Smooth muscle cell of the brain vasculature (primary cell): Measurements from ENCODE around the gene LDLRAD3.

Source experiments
- DNase-seq: peaks from one replicate; pipeline ENCODE4 v3.0.0-alpha.2; 2012; ENCODE audit warnings: low read depth, low spot score

Gene LDLRAD3

GRCh38 chr11:36211761-36212430 is 268.0 kb downstream of the LDLRAD3 start:
- no peak for DNase-seq

- no peak for DNase-seq
Observed at GRCh38 chr11:36212564-36213392, 268.9 kb downstream of the LDLRAD3 start.

DNA sequence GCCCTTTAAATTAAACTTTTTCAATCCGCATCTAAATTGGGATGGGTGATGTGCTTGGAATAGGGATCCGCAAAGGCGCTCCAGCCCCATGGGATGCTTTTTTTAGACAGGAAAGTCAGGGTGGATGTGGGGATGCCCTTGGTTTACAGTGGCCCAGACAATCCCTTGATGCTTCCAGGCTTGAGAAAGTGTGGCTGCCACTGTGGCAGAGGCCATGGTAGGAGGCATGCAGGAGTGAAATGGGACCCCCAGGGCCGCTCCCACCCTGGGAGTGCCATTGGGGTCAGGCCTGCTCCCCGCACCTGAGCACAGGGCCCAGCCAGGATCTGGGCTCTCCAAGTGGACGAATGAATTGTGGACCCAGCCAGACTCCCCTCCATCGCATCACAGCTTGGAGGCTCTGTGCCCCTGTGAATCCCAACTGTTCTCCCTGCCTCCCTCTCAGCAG is 269.6 kb downstream of the LDLRAD3 start:
- DNase-seq = no peak

DNA sequence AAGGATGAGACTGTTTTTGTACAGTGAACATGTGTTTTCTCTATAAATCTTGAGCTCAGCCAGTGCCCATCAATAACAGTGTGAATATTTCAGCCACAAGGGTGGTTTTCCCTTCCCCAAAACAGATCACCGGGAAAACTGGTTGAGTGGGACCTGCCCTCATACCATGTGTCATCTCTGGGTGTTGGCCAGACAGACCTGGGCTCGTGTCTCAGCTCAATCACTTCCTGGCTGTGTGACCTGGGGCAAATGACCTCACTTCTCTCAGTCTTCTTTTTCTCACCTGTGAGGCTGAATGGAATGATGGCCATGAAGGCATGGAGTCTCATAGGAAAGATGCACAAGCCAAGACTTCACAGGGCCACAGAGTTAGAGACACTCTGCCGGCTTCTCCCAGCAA is 270.6 kb downstream of the LDLRAD3 start:
- no peak for DNase-seq

DNA sequence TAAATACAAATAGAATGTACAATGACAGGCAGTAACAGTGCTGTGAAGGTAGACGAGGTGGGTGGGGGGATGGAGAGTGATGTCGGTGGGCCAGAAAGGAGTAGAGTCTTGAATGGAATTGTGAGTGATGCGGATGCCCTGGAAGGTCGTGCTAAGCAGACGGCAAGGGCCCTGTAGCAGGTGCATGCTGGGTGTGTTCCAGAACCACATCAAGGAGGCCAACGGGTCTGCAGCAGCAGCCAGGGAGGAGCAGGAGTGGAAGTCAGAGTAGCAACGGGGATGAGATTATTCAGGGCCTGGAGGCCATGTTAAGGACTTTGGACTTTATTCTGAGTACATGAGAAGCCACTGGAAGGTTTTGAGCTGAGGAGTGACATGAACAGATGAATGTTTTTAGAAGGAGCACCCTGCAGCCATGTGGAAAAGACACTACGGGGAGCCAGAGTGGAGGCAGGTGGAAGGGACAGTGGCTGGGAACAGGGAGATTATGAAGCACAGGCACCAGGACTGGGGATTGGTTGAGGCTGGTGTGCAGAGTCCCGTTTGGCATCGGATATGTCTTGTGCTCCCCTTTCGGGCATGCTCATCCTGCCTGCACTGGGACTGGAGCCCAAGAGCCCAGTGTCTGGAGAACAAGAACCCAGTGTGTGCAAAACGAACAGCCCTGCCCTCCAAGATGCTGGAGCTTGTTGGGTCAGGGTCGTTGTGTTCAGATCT is 271.3 kb downstream of the LDLRAD3 start:
- no peak for DNase-seq

- DNase-seq = no peak
Observed at GRCh38 chr11:36215693-36216060, 271.8 kb downstream of the LDLRAD3 start.

DNA sequence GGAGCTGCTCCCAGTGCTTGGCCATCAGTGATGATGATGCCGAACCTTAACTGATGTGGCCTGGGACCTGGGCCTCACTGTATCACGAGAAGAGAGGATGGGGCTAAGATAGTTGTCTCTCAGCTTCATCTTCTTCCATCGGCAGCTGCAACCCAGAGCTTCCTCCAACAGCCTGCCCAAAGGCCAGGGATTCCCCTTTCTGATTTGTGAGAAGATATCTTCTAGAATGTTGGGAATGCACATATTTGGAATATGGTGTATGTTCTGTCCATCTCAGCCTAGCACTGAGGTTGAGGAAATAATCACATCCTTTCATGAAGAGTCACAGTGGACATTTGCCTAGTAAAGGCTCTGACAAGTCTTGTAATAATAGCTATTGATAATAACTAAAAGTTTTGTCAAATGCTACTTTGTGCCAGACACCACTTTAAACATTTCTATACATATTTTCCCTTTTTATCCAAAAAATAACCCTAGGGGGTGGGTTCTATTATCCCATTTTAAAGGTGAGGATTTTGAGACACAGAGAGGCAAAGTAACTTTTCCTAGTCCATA is 272.3 kb downstream of the LDLRAD3 start:
- no peak for DNase-seq

DNA sequence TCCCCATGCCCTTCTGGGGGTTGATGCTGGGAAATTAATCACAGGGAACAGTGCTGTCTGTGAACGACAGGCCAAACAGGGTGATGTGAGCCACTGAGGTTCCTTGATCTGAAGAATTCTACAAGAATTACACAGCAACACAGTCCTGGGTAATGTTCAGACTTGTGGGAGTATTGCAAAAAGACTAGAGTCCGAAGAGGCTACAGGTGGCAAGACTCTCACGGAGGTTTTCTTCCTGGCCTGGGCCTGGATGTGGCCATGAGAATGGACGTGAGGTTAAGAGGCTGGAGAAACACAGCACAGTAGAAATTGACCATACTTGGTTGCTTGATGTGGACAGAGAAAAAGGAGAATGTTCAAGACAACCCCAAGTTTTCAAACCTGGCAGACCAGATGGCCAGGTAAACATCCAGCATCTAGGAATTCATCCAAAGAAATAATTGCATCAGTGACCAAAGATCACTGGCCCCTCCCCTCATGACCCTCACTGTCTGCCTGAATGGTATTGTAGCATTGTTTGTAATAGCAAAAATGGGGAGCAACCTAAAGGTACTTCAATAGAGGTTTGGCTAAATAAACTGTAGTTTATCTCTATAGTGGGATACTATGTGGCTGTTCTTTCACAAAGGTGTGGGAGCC is 274.5 kb downstream of the LDLRAD3 start:
- no peak for DNase-seq

GRCh38 chr11:36219996-36220395 is 276.1 kb downstream of the LDLRAD3 start:
- DNase-seq = no peak

DNA sequence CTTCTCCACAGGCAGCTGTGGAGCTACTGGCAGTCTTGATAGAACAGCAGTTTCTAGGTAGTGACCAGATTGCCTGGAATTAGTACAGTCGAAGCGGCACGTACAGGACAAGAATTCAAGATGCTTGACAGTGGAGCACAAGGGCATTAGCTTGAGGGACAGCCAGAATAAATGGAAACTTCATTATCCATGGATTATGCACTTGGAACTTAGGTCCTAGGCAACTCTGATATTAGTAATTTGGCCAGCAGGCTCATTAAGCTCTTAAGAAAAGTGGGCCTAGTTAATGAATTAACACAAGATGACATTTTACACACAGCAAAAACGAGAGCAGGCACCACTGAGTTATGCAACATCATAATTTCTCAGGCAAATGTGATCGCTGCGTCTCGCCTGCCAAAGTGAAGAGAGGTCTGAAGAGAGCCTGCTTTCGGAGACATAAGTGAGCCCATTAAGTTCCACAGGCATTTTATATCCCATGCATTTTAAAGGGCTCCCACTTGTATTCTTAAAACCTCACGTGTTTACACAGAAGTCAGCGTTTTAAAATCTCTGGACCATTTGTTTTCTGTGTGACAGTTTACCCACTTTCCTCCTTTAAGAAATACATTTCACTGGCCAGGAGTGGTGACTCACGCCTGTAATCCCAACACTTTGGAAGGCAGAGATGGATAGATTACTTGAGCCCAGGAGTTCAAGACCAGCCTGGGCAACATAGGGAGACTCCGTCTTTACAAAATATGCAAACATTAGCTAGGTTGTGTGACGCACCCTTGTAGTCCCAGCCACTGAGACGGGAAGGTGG is 279.2 kb downstream of the LDLRAD3 start:
- no peak for DNase-seq

- DNase-seq = no peak
Observed at GRCh38 chr11:36224209-36224882, 280.5 kb downstream of the LDLRAD3 start.

GRCh38 chr11:36227044-36227443 is 283.2 kb downstream of the LDLRAD3 start:
- no peak for DNase-seq

GRCh38 chr11:36228689-36229088 is 284.8 kb downstream of the LDLRAD3 start:
- DNase-seq = no peak

DNA sequence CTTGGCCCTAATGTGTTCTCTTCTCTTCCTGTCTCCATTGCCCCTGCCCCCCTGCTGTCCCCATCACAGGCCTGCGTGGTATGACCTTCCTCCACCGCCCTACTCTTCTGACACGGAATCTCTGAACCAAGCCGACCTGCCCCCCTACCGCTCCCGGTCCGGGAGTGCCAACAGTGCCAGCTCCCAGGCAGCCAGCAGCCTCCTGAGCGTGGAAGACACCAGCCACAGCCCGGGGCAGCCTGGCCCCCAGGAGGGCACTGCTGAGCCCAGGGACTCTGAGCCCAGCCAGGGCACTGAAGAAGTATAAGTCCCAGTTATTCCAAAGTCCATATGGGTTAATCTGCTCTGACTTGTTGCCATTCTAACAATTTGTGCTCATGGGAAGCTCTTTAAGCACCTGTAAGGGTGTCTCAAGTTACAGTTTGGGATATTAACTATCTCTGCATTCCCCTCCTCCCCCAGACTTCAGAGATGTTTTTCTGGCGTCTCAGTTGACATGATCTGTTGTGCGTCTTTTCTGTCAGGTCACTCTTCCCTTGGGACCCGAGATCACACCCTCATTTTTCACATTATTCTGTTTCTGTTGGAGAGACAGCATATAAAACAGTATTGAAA is 285.3 kb downstream of the LDLRAD3 start:
- no peak for DNase-seq

- no peak for DNase-seq
Observed at GRCh38 chr11:36230779-36231699, 287.2 kb downstream of the LDLRAD3 start.

DNA sequence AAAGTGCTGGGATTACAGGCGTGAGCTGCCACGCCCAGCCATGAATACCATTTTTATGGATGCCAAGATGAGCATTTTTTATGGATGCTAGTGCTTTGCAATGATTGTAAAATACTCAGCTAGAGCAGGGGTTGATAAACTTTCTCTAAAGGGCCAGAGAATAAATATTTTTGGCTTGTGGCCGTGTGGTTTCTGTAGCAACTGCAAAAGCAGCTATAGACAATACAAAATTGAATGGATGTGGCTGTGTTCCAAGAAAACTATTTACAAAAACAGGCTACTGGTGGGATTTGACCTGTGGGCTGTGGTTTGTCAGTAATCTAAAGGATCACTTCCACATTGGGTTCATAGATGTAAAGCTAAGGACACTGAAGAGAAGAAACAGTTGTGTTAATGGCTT is 289.3 kb downstream of the LDLRAD3 start:
- peak; percentile 72 for DNase-seq

- no peak for DNase-seq
Observed at GRCh38 chr11:36234825-36235224, 291.0 kb downstream of the LDLRAD3 start.

- DNase-seq = no peak
Observed at GRCh38 chr11:36235750-36236149, 291.9 kb downstream of the LDLRAD3 start.

GRCh38 chr11:36237391-36237790 is 293.5 kb downstream of the LDLRAD3 start:
- no peak for DNase-seq
